Measurements from ENCODE around the gene TAF1L.
"Not testable (repeated sequence)": the region's sequence is repeated elsewhere in the genome, so short reads cannot be mapped to it uniquely, and the experiment has no call there.

Gene TAF1L

DNA sequence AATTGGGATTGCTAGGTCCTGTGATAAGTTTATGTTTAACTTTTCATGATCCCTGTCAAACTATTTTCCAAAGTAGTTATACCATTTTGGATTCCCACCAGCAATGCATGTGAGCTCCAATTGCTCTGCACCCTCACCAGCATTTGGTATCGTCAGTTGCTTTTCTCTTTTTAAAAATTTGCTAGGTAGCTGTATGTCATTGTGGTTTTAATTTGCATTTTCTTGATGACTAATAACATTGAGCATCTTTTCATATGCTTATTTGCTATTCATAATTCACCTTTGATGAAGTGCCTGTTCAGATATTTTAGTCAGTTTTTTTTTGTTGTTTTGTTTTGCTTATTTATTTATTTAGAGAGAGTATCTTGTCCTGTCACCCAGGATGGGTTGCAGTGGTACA, 12.5 kb downstream of the TAF1L start:
- H3K4me3 ChIP-seq (ENCODE audit: low read length), result no peak overlapping the region
- H3K9ac ChIP-seq (ENCODE audit: low read length), result no peak overlapping the region
- H3K9me3 ChIP-seq (ENCODE audit: control insufficient read depth, low read length), result no peaks in the 10 kb centered on the region
- no peaks in the 10 kb centered on the region for H3K36me3 ChIP-seq (ENCODE audit: control insufficient read depth, insufficient read depth, low read length)
- no peaks in the 10 kb centered on the region for H3K27me3 ChIP-seq (ENCODE audit: control insufficient read depth, insufficient read depth, low read length)
- no peaks in the 10 kb centered on the region for H3K4me1 ChIP-seq (ENCODE audit: control insufficient read depth, insufficient read depth, low read length)

DNA sequence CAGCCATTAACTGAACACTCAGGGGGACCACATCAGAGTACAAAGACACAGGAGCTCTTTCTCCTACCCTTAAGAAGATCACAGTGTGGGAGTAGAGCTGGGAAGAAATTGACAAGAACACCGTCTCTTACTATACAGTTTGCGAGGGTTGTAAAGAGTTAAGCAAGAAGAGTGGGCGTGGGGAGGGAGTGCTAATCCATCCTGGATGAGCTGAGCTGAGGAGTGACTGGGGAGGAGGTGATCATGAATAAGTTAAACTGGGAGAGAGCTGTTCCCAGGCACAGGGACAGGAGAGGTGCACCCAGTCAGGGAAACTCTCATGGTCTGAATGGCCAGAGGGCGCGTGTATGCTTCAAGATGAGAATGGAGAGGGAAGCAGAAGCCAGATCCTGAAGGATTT, 17.2 kb downstream of the TAF1L start:
- no peaks in the 10 kb centered on the region for H3K36me3 ChIP-seq (ENCODE audit: control insufficient read depth, insufficient read depth, low read length)
- H3K9me3 ChIP-seq (ENCODE audit: control insufficient read depth, low read length), result no peaks in the 10 kb centered on the region
- H3K4me1 ChIP-seq (ENCODE audit: control insufficient read depth, insufficient read depth, low read length), result no peaks in the 10 kb centered on the region
- H3K9ac ChIP-seq (ENCODE audit: low read length), result no peak overlapping the region
- H3K4me3 ChIP-seq (ENCODE audit: low read length), result no peak overlapping the region
- H3K27me3 ChIP-seq (ENCODE audit: control insufficient read depth, insufficient read depth, low read length), result no peaks in the 10 kb centered on the region

DNA sequence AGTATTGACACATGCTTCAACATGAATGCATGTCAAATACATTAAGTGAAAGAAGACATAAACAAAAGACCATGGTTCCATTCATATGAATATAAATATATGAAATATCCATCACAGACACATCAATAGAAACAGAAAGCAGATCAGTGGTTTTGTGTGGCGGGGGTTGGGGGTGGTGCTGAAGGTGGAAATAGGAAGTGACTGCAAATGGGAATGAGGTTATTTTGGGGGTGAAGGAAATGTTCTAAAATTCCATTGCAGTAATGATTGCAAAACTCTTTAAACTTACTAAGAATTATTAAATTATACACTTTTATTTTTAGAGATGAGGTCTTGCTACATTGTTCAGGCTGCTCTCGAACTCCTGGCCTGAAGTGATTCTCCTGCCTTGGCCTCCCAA, 28.7 kb downstream of the TAF1L start:
- no peaks in the 10 kb centered on the region for H3K4me1 ChIP-seq (ENCODE audit: control insufficient read depth, insufficient read depth, low read length)
- H3K36me3 ChIP-seq (ENCODE audit: control insufficient read depth, insufficient read depth, low read length), result no peaks in the 10 kb centered on the region
- no peaks in the 10 kb centered on the region for H3K9me3 ChIP-seq (ENCODE audit: control insufficient read depth, low read length)
- no peak overlapping the region for H3K4me3 ChIP-seq (ENCODE audit: low read length)
- H3K9ac ChIP-seq (ENCODE audit: low read length), result no peak overlapping the region
- H3K27me3 ChIP-seq (ENCODE audit: control insufficient read depth, insufficient read depth, low read length), result peaks cover 5% of the 10 kb centered on the region

DNA sequence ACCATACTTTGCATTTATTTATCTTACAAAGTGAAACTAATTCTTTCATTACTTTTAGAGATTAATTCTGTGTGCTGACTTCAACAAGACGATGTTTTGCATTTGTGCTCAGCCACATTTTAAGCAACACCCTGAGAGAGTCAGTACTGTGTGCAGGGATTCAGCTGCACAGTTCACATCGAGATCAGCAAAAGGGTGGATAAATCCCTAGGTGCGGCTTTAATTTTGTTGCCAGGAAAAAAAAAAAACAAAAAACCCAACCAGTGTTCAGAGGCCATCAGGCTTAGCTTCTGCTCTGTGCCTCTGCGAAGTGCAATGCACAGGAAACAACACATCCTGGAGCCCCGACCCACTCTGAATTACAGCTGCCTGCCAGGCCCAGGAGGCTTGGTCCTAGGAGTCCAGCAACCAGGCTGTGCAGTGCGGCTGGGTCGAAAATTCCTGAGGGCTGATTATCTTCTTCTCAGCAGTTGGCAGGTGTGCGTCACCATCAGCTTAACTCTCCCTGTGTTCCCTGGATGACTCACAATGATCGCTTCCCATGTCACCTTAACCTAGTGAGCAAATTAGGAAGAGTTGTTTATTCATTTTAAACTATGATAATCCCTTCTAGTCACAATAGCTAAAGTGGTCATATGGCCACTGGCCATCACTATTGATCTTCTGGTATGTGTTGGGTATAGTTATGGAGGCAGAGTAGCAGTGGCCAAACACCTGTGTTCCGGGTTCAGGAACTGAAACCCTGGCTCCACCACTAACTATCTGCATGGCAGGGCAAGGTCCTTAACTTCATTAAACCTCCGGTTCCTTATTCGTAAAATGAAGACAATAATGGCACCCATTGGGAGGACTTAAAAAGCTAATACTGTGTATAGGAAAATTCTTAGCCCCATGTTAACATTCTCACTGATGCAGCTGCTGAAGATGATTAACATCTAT, 31.3 kb downstream of the TAF1L start:
- H3K9ac ChIP-seq (ENCODE audit: low read length), result no peak overlapping the region
- H3K36me3 ChIP-seq (ENCODE audit: control insufficient read depth, insufficient read depth, low read length), result no peaks in the 10 kb centered on the region
- H3K4me3 ChIP-seq (ENCODE audit: low read length), result no peak overlapping the region
- H3K27me3 ChIP-seq (ENCODE audit: control insufficient read depth, insufficient read depth, low read length), result peaks cover 5% of the 10 kb centered on the region
- no peaks in the 10 kb centered on the region for H3K9me3 ChIP-seq (ENCODE audit: control insufficient read depth, low read length)
- H3K4me1 ChIP-seq (ENCODE audit: control insufficient read depth, insufficient read depth, low read length), result no peaks in the 10 kb centered on the region

DNA sequence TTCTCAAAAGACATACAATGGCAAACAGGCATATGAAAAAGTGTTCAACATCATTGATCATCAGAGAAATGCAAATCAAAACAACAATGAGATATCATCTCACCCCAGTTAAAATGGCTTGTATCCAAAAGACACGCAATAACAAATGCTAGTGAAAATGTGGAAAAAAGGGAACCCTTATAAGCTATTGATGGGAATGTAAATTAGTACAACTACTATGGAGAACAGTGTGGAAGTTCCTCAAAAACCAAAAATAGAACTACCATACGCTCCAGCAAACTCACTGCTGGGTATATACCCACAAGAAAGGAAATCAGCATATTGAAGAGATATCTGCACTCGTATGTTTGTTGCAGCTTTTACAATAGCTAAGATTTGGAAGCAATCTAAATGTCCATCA, 36.4 kb downstream of the TAF1L start:
- H3K4me1 ChIP-seq (ENCODE audit: control insufficient read depth, insufficient read depth, low read length); H3K9ac ChIP-seq (ENCODE audit: low read length); H3K4me3 ChIP-seq (ENCODE audit: low read length); H3K9me3 ChIP-seq (ENCODE audit: control insufficient read depth, low read length); H3K36me3 ChIP-seq (ENCODE audit: control insufficient read depth, insufficient read depth, low read length); H3K27me3 ChIP-seq (ENCODE audit: control insufficient read depth, insufficient read depth, low read length): not testable (repeated sequence)

DNA sequence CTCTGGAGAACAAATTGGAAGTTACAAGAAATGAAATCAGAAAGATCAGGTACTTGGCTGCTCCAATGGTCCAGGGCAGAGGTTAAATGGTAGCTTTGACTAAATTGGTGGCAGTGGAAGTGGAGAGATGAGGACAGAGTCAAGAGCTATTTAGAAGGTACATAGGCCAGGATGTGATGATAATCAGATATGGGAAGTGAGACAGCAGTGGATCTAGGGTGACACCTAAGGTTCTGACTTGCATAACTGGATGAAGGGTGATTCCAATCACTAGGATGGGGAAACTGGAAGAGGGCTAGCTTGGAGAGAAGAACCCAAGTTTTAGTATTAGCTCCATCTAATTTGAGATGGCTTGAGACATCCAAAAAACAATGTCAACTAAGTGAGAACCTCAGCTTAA, 38.5 kb downstream of the TAF1L start:
- Histone ChIP-seq H3K9ac (ENCODE audit: low read length) (no peak overlapping the region), H3K36me3 (ENCODE audit: control insufficient read depth, insufficient read depth, low read length) (no peaks in the 10 kb centered on the region), H3K9me3 (ENCODE audit: control insufficient read depth, low read length) (no peaks in the 10 kb centered on the region), H3K4me1 (ENCODE audit: control insufficient read depth, insufficient read depth, low read length) (no peaks in the 10 kb centered on the region), H3K27me3 (ENCODE audit: control insufficient read depth, insufficient read depth, low read length) (no peaks in the 10 kb centered on the region), H3K4me3 (ENCODE audit: low read length) (no peak overlapping the region)

DNA sequence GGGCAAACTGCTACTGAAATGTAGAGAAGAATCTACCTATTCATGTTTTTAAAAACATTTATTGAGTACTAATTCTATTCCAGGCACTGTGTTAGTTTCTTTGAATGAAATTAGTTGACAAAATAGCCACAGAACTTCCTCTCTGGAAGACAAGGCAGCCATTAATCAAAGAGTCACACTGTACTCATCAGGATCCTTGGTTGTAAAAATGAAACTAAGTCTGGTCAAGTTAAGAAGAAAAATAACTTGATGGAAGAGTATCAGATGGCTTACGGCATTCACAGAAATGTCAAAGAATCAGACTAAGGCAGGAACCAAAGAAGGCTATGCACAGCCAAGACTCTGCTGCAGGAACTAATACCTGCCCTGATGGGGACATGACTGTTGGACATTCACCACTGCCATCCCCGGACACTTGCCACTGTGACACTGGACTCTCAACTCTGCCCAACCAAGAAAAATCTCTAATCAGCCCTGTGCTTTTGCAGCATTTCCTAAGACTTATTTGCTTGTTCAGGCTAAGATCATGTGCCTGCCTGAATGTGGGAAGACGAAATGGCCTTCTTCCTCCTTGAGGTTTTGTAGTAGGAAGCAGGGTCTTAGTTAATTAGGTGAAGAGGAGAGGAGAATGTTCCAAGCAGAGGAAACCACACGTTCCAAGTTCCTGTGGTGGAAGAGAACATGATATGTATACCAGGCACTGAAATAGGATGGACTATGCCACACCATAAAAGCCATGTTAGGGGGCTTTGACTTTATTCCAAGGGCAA, 39.2 kb downstream of the TAF1L start:
- Histone ChIP-seq H3K9me3 (ENCODE audit: control insufficient read depth, low read length) (no peaks in the 10 kb centered on the region), H3K9ac (ENCODE audit: low read length) (no peak overlapping the region), H3K4me3 (ENCODE audit: low read length) (no peak overlapping the region), H3K36me3 (ENCODE audit: control insufficient read depth, insufficient read depth, low read length) (no peaks in the 10 kb centered on the region), H3K27me3 (ENCODE audit: control insufficient read depth, insufficient read depth, low read length) (no peaks in the 10 kb centered on the region), H3K4me1 (ENCODE audit: control insufficient read depth, insufficient read depth, low read length) (no peaks in the 10 kb centered on the region)

DNA sequence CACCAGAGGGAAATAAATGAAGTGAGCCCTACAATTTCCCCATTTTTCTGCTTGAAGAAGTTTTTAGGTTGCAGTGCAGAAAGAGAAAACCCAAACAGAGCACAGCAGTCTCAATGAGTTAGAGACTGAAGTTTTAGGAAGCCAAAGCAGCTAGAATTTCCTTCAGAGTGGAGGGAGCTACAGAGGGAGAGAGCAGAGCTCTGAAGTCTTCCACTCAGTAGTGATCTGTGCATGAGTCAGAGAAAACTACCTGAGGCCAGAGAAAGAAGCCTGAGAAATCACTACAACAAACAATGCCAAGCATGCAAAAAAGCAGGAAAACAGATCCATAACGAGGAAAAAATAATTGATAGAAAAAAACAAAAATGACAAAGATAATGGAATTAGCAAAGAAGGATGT, 44.6 kb downstream of the TAF1L start:
- Histone ChIP-seq H3K9ac (ENCODE audit: low read length) (no peak overlapping the region), H3K9me3 (ENCODE audit: control insufficient read depth, low read length) (no peaks in the 10 kb centered on the region), H3K27me3 (ENCODE audit: control insufficient read depth, insufficient read depth, low read length) (no peaks in the 10 kb centered on the region), H3K4me1 (ENCODE audit: control insufficient read depth, insufficient read depth, low read length) (no peaks in the 10 kb centered on the region), H3K36me3 (ENCODE audit: control insufficient read depth, insufficient read depth, low read length) (no peaks in the 10 kb centered on the region), H3K4me3 (ENCODE audit: low read length) (no peak overlapping the region)

DNA sequence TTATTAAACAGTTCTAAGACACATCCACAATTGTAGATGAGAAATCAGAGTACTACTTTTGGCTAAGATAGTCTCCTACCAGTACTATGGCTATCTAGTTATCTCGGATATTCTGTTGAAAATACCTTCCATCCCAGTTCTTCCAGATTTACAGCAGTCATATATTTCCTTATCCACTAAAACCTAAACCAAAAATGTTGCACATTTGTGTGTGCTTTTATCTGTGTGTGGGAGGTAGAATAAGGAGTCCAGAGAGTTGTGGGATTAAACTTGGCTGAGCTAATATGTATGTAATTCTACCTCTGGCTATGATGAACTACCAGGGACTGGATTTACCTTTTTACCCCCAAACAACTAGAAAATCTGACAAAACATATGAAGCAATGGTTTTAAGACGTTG, 45.0 kb downstream of the TAF1L start:
- no peaks in the 10 kb centered on the region for H3K4me1 ChIP-seq (ENCODE audit: control insufficient read depth, insufficient read depth, low read length)
- H3K36me3 ChIP-seq (ENCODE audit: control insufficient read depth, insufficient read depth, low read length), result no peaks in the 10 kb centered on the region
- H3K9me3 ChIP-seq (ENCODE audit: control insufficient read depth, low read length), result no peaks in the 10 kb centered on the region
- no peak overlapping the region for H3K9ac ChIP-seq (ENCODE audit: low read length)
- H3K27me3 ChIP-seq (ENCODE audit: control insufficient read depth, insufficient read depth, low read length), result no peaks in the 10 kb centered on the region
- no peak overlapping the region for H3K4me3 ChIP-seq (ENCODE audit: low read length)

DNA sequence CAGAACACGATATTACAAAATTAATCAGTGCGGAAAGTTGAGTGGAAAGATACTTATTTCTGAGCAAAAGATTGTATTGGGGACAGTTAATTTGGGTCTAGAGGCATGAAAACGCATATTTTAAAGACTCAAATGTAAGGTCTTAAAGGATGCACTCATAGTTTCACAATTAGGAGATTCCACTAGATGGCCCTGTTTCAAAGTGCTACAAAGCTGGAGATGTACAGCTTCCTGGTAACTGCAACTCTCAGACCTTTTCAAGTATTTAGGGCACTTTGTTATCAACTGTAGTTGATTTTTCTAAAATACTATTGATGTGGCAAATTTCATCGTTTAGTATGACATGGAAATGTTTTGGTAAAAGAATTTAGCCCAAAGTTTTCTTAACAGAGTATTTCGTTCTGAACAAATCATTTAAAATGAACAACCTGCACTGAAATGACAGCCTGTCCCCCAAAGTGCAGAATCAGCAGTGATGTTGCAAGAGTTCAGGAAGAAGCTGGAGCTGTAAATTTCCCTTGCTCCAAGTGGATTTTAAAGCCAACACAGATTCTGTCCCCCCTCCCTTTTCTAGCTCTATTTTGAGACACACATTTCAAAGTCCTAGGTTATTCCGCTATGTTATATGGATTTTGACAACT, 46.3 kb downstream of the TAF1L start:
- Histone ChIP-seq H3K9ac (ENCODE audit: low read length) (no peak overlapping the region), H3K4me3 (ENCODE audit: low read length) (no peak overlapping the region), H3K27me3 (ENCODE audit: control insufficient read depth, insufficient read depth, low read length) (no peaks in the 10 kb centered on the region), H3K9me3 (ENCODE audit: control insufficient read depth, low read length) (no peaks in the 10 kb centered on the region), H3K36me3 (ENCODE audit: control insufficient read depth, insufficient read depth, low read length) (no peaks in the 10 kb centered on the region), H3K4me1 (ENCODE audit: control insufficient read depth, insufficient read depth, low read length) (no peaks in the 10 kb centered on the region)

DNA sequence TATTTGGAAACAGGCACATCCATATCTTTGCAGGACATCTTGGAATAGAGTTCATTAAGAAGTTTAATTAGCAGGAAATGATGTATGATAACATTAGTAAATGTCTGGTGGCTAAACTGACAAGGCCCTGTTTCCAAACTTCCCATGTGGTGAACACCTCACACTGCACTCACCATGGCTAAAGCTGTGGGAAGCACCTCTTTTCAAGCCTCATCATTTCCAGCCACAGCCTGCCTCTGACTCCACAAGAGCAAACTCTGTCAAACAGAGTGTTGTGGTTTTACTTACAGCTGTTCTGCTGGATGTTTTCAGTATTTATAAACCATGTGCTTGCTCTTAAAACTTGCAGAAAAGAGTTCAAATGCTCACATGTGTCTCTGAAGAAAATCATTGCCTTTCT, 47.6 kb downstream of the TAF1L start:
- H3K4me1 ChIP-seq (ENCODE audit: control insufficient read depth, insufficient read depth, low read length), result no peaks in the 10 kb centered on the region
- no peaks in the 10 kb centered on the region for H3K36me3 ChIP-seq (ENCODE audit: control insufficient read depth, insufficient read depth, low read length)

DNA sequence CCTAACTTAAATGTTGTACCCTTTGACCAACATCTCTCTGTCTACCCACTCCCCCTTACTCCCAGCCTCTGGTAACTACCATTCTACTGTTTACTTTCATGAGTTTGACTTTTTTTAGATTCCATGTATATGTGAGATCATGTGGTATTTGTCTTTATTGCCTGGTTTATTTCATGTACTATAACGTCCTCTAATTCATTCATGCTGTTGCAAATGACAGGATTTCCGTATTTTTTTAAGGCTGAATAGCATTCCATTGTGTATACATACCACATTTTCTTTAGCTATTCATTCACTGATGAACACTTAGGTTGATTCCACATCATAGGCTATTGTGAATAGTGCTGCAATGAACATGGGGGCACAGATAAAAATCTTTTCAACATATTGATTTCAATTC, 50.7 kb downstream of the TAF1L start:
- Histone ChIP-seq H3K9ac (ENCODE audit: low read length) (no peak overlapping the region), H3K9me3 (ENCODE audit: control insufficient read depth, low read length) (no peaks in the 10 kb centered on the region), H3K4me1 (ENCODE audit: control insufficient read depth, insufficient read depth, low read length) (no peaks in the 10 kb centered on the region), H3K27me3 (ENCODE audit: control insufficient read depth, insufficient read depth, low read length) (peaks cover 4% of the 10 kb centered on the region), H3K4me3 (ENCODE audit: low read length) (no peak overlapping the region), H3K36me3 (ENCODE audit: control insufficient read depth, insufficient read depth, low read length) (no peaks in the 10 kb centered on the region)

More for the DNA sequence above, 47.6 kb downstream of the TAF1L start:
- Histone ChIP-seq H3K9ac (ENCODE audit: low read length) (no peak overlapping the region), H3K4me3 (ENCODE audit: low read length) (no peak overlapping the region), H3K9me3 (ENCODE audit: control insufficient read depth, low read length) (no peaks in the 10 kb centered on the region), H3K27me3 (ENCODE audit: control insufficient read depth, insufficient read depth, low read length) (no peaks in the 10 kb centered on the region)

Data from mucosa of stomach (tissue), 1 donor.